ENCODE data around the gene NOVA2. TPM values are rescaled to one million over a fixed set of nuclear protein-coding genes. Genes with fewer than 3 reads are reported as not detected.

NOVA2 gene
- total and polyA plus RNA-seq, 9 of the 15 experiments (the other 6 are each of a cell fraction or from before 2014, with no cell fraction given), result not detected

DNA sequence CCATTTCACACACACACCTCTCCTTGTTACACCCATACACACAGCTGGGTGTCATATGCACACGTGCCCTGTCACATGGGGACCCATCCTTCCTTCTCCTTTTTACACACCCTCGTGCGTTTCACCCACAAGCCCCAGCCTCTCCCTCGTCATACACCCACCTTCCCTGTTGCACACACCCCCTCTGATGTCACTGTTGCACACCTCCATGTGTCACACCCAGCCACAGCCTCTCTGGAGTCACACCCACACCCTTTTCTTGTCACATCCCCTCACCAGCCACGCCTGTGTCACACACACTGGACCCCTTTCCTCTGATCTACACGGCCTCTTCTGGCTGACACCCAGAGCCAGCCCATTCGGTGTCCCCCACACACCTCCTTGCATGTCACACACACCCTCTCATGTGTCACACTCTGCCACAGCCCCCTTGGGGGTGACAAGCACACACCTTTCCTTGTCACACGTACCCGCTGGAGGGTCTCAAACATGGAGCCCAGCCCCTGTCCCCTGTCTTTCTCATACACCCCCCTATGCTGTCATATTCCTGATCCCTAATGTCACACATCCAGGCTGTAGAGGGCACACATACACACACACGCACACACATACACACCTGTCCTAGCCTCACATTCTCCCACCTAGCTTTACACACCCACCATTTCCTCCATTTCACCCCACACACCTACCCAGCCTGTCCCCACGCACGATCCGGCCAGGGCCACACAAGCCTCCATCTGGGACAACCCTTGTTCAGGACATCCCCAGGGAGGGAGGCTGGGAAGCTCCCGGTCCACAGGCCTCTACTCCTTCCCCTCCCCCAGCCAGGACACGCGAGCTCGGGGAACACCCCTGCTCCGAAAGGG is 1.4 kb downstream of the NOVA2 start:
- peaks cover 13% of the 10 kb centered on the region for H4K20me1 ChIP-seq (replicated peaks; ENCODE audit: control insufficient read depth, insufficient read depth, low read length)
- no peak for ATAC-seq
- no peak overlapping the region for H3K9ac ChIP-seq (ENCODE audit: insufficient read depth in 1 of 2, low read depth in 2 of 2, low read length in 2 of 2)
- H3K27ac ChIP-seq (ENCODE audit: extremely low read depth, low read depth, low read length), result no peak overlapping the region
- no peak for FAIRE-seq
- H3K36me3 ChIP-seq (ENCODE audit: control insufficient read depth, insufficient read depth, low read length), result no peaks in the 10 kb centered on the region
- no peaks in the 10 kb centered on the region for H3K79me2 ChIP-seq (ENCODE audit: control insufficient read depth, insufficient read depth, low read length)
- ChIA-PET CTCF (ENCODE audit: low intra/inter-chr PET ratio) (no interaction called here), POLR2A (interaction anchor here (0.9 kb wide), 1 partner anchor 23 kb away, joined by 3 read pairs; the partner anchor contains the start of gene CCDC61)
- H3K4me2 ChIP-seq (ENCODE audit: insufficient read depth, low read length), result no peak overlapping the region
- H3K4me1 ChIP-seq (replicated peaks in 1 of 2; ENCODE audit: control insufficient read depth in 2 of 2, insufficient read depth in 2 of 2, low read length in 2 of 2), result peaks cover 0 to 21% of the 10 kb centered on the region in 2 experiments; a peak in 2 of 5 replicates
- peak in 2 of 4 experiments; percentile 29 to 32 for DNase-seq (ENCODE audit: extremely low read depth in 1 of 4, low spot score in 3 of 4)
- H3K27me3 ChIP-seq (ENCODE audit: control insufficient read depth in 2 of 2, insufficient read depth in 2 of 2, low read length in 2 of 2), result peaks cover 24 to 54% of the 10 kb centered on the region in 2 experiments
- WGBS (ENCODE audit: insufficient coverage, low coverage, missing lambda C conversion rate), result 3% methylated on average over 17 of the region's 18 CpGs
- intact Hi-C loops (cut with micrococcal nuclease), result no loop called here
- BruUV-seq (replicated peaks), result no TSS peak
- in situ Hi-C loops (cut with MboI), result no loop called here
- H3K4me3 ChIP-seq, result no peak overlapping the region
- H2AFZ ChIP-seq (ENCODE audit: low read depth, low read length), result no peak overlapping the region
- no peaks in the 10 kb centered on the region for H3K9me3 ChIP-seq (replicated peaks; ENCODE audit: control insufficient read depth, insufficient read depth, low read depth, low read length)
- no peaks in the 10 kb centered on the region for H3K9me1 ChIP-seq (ENCODE audit: control insufficient read depth, insufficient read depth, low read length)
- TF ChIP-seq ZNF75A (CRISPR knock-in tag; IDR thresholded peaks at IDR 0.05) (no peak), ZFPM2 (CRISPR knock-in tag; IDR thresholded peaks at IDR 0.05) (no peak), TAF15 (IDR thresholded peaks at IDR 0.05; ENCODE audit: low read depth, low read length) (no peak), HDAC1 (IDR thresholded peaks at IDR 0.05) (peak in 1 of 2 experiments; percentile 36; a peak in 1 of 4 replicates), MBD2 (IDR thresholded peaks at IDR 0.05; ENCODE audit: borderline replicate concordance, low read depth) (no peak), ZNF347 (CRISPR knock-in tag; IDR thresholded peaks at IDR 0.05; ENCODE audit: low read depth) (no peak)
- TF ChIP-seq, protein P1, sequence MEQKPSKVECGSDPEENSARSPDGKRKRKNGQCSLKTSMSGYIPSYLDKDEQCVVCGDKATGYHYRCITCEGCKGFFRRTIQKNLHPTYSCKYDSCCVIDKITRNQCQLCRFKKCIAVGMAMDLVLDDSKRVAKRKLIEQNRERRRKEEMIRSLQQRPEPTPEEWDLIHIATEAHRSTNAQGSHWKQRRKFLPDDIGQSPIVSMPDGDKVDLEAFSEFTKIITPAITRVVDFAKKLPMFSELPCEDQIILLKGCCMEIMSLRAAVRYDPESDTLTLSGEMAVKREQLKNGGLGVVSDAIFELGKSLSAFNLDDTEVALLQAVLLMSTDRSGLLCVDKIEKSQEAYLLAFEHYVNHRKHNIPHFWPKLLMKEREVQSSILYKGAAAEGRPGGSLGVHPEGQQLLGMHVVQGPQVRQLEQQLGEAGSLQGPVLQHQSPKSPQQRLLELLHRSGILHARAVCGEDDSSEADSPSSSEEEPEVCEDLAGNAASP (IDR thresholded peaks at IDR 0.05), result no peak
- TF ChIP-seq, protein P2, sequence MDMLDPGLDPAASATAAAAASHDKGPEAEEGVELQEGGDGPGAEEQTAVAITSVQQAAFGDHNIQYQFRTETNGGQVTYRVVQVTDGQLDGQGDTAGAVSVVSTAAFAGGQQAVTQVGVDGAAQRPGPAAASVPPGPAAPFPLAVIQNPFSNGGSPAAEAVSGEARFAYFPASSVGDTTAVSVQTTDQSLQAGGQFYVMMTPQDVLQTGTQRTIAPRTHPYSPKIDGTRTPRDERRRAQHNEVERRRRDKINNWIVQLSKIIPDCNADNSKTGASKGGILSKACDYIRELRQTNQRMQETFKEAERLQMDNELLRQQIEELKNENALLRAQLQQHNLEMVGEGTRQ (CRISPR knock-in tag; IDR thresholded peaks at IDR 0.05), result no peak; the same call in 1 of the 2 replicates
- TF ChIP-seq, protein P3, sequence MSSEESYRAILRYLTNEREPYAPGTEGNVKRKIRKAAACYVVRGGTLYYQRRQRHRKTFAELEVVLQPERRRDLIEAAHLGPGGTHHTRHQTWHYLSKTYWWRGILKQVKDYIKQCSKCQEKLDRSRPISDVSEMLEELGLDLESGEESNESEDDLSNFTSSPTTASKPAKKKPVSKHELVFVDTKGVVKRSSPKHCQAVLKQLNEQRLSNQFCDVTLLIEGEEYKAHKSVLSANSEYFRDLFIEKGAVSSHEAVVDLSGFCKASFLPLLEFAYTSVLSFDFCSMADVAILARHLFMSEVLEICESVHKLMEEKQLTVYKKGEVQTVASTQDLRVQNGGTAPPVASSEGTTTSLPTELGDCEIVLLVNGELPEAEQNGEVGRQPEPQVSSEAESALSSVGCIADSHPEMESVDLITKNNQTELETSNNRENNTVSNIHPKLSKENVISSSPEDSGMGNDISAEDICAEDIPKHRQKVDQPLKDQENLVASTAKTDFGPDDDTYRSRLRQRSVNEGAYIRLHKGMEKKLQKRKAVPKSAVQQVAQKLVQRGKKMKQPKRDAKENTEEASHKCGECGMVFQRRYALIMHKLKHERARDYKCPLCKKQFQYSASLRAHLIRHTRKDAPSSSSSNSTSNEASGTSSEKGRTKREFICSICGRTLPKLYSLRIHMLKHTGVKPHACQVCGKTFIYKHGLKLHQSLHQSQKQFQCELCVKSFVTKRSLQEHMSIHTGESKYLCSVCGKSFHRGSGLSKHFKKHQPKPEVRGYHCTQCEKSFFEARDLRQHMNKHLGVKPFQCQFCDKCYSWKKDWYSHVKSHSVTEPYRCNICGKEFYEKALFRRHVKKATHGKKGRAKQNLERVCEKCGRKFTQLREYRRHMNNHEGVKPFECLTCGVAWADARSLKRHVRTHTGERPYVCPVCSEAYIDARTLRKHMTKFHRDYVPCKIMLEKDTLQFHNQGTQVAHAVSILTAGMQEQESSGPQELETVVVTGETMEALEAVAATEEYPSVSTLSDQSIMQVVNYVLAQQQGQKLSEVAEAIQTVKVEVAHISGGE (CRISPR knock-in tag; IDR thresholded peaks at IDR 0.05), result no peak
- TF ChIP-seq, protein P4, sequence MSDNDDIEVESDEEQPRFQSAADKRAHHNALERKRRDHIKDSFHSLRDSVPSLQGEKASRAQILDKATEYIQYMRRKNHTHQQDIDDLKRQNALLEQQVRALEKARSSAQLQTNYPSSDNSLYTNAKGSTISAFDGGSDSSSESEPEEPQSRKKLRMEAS (CRISPR knock-in tag; IDR thresholded peaks at IDR 0.05), result peak; percentile 31; the same call in 1 of the 2 replicates
- TF ChIP-seq, protein P5, sequence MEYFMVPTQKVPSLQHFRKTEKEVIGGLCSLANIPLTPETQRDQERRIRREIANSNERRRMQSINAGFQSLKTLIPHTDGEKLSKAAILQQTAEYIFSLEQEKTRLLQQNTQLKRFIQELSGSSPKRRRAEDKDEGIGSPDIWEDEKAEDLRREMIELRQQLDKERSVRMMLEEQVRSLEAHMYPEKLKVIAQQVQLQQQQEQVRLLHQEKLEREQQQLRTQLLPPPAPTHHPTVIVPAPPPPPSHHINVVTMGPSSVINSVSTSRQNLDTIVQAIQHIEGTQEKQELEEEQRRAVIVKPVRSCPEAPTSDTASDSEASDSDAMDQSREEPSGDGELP (CRISPR knock-in tag; IDR thresholded peaks at IDR 0.05; ENCODE audit: borderline replicate concordance), result no peak
